ENCODE measurements around the gene PRRT4.

PRRT4 gene

GRCh38 chr7:128341733-128342132 is 19.8 kb downstream of the PRRT4 start:
- no peak for DNase-seq

- no peak for DNase-seq
These were observed 25.8 kb downstream of the PRRT4 start for GRCh38 chr7:128335730-128336129.

- DNase-seq: no peak
These were observed 37.2 kb downstream of the PRRT4 start for GRCh38 chr7:128324368-128324680.

GRCh38 chr7:128323459-128324367 is 37.8 kb downstream of the PRRT4 start:
- no peak for DNase-seq

GRCh38 chr7:128323040-128323439 is 38.5 kb downstream of the PRRT4 start:
- no peak for DNase-seq

- no peak for DNase-seq
These were observed 39.3 kb downstream of the PRRT4 start for GRCh38 chr7:128322040-128322643.

GRCh38 chr7:128321044-128321422 is 40.5 kb downstream of the PRRT4 start:
- DNase-seq: no peak

- DNase-seq: no peak
These were observed 42.8 kb downstream of the PRRT4 start for GRCh38 chr7:128318691-128319090.

- DNase-seq: no peak
These were observed 50.5 kb downstream of the PRRT4 start for GRCh38 chr7:128311013-128311412.

- no peak for DNase-seq
These were observed 51.0 kb downstream of the PRRT4 start for GRCh38 chr7:128310499-128310898.

- no peak for DNase-seq
These were observed 51.5 kb downstream of the PRRT4 start for GRCh38 chr7:128309976-128310375.

GRCh38 chr7:128309124-128309523 is 52.4 kb downstream of the PRRT4 start:
- no peak for DNase-seq

- DNase-seq: no peak
These were observed 54.4 kb downstream of the PRRT4 start for GRCh38 chr7:128307061-128307460.

- no peak for DNase-seq
These were observed 57.3 kb downstream of the PRRT4 start for GRCh38 chr7:128304212-128304611.

- no peak for DNase-seq
These were observed 57.8 kb downstream of the PRRT4 start for GRCh38 chr7:128303643-128304042.

GRCh38 chr7:128303133-128303532 is 58.4 kb downstream of the PRRT4 start:
- no peak for DNase-seq

- DNase-seq: no peak
These were observed 59.4 kb downstream of the PRRT4 start for GRCh38 chr7:128302139-128302538.
